ENCODE measurements around the gene IFI27.
"Not testable (repeated sequence)": the region's sequence is repeated elsewhere in the genome, so short reads cannot be mapped to it uniquely, and the experiment has no call there.

IFI27 gene

DNA sequence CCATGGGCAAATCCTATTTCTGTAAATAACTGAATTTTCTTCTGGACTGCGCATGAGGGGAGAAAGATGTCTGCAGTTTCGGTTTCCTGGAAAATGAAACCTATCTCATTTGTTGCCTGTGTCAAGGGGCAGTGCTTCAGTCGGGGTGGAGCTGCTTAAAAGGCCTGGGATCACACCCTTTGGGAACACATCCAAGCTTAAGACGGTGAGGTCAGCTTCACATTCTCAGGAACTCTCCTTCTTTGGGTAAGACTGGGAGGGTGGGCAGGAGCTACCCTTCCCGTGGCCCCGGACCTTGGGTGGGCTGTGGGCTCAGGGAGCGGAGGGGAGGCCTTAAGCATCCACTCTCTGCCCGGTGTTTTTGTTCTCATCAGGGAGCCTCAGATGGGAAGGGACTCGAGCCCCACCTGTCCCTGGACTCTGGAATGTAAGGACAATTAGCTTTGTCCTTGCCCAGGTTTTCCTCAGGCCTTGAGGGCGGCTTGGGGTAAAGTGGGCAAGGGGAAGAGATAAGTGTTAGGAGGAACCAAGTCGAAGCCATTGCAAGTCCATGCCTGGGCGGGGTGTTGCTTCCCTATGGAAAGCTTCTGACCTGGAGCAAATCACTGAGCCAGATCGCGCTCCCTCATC is at the start of gene IFI27:
Gene IFI27 (plus strand): TSS at position 185 of the 630 bp plus-strand sequence.
- DNase-seq, result no peak

DNA sequence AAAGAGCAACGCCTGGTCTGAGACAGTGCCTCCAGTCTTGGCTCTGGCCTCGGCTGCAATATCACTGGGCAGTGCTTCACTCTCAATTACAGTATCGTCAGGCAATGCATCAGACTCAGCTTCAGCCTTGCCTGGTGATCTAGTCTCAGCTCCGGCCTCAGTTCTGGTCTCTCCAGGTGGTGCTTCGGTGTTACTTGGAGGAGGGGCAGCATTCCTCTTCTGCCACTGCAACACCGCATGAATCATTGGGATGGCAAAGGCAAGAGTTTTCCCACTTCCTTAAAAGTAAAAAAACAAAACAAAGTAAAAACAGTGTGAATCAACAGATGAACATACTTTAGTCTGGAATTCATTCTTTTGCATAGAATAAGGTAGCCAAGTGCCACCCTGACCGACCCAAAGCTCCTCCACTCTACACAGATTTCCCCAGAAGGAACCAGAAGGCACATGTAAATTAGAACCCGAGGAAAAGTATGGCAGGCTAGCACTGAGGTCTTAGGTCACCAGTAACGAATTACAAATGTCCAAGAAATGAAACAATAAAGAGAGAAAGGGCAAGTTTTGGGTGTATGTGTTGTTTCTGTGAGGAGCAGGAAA is 48.1 kb upstream of the IFI27 start:
- DNase-seq, result no peak

DNA sequence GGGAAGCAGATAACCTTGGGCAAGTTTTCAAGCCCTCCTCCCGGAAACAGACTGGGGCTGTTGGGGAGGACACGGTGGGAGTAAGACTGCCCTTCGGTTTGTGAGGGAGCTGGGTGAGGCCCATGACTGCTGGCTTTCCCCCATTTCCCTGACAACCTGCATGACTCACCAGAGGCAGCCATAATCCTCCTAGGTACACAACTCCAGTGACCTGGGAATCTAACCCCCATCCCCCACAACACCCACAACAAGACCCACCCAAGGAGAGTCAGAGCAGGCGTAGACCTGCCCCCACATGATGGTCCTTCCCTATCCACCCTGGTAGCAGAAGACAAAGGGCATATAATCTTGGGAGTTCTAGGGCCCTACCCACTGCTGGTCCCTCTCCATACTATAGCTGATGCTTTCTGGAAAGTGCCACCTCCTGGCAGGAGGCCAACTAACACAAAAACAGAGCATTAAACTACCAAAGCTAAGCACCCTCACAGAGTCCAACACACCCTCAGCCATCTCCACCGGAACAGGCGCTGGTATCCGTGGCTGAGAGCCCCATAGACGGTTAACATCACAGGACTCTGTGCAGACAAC is 44.4 kb upstream of the IFI27 start:
- no peak for DNase-seq

DNA sequence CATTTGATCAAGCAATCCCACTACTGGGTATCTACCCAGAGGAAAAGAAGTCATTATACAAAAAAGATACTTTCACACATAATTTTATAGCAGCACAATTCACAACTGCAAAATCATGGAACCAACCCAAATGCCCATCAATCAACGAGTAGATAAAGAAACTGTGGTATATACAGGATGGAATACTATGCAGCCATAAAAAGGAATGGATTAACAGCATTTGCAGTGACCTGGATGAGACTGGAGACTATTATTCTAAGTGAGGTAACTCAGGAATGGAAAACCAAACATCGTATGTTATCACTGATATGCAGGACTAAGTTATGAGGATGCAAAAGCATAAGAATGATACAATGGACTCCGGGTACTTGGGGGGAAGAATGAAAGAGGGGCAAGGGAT is 38.5 kb upstream of the IFI27 start:
- not testable (repeated sequence) for DNase-seq

DNA sequence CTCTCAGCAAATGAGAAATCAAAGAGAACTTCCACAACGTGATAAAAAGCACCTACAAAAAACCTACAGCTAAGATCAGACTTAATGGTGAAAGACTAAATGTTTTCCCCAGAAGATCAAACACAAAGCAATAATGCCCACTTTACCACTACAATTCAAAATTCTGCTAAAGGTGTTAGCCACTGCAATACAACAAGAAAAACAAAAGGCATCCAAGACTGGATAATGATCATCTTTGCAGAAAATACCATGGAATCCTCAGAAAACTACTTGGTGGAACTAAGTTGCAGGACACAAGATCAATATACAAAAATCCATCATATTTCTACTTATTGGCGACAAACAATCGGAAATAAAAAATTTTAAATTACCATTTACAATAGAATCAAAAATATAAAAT is 36.0 kb upstream of the IFI27 start:
- no peak for DNase-seq

DNA sequence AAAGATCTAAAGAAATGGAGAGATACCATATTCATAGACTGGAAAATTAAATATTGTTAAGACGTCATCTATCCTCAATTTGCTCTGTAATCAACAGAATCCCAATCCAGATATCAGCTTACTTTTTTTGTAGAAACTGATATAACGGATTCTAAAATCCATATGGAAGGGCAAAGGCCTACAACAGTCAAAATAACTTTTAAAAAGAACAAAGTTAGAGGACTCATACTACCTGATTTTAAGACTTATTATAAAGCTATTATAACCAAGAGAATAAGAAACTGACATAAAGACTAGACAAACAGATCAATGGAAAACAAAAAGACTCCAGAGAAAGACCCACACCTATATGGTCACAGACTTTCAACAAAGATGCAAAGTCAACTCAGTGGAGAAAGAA is 35.5 kb upstream of the IFI27 start:
- DNase-seq, result no peak

DNA sequence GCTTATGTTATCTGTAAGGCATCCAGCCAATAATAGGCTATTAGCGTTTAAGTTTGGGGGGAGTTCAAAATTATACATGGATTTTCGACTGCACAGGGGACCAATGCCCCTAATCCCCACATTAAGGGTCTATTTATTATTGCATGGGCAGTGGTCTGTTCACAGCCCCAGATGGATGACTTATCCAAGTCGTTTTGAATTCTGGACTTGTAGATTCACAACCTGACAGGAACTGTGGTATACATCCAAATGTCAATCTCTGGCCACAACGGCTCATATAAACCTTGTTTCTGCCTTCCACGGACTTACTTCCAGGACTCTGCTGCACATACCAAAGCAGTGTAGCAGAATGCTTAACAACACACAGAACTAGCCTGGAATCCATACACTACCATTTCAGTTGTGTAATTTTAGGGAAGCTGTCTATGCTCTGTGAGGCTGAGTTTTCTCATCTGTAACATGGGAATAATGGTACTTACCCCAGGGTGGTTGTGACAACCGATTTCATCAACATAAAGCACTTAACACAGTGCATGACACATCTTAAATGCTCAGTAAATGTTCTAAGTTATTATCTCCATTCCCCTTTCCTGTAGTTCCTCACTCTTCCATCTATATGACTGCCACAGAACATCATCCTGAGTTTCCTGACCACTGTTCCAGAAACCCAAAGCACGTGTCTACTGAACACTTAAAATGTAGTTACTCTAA is 33.3 kb upstream of the IFI27 start:
- DNase-seq, result no peak

DNA sequence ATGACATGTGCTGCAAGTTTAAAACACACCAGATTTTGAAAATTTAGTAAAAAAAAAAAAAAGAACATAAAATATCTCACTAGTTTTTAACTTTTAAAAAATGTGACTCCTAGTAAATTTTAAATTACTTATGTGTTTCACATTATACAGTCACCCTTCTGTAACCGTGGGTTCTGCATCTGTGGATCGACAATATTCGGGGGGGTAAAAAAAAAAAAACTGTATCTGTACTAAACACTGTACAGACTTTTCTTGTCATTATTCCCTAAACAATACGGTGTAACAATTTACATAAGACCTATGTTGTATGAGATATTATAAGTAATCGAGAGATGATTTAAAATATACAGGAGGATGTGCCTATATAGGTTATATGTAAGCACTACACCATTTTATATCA is 32.7 kb upstream of the IFI27 start:
- DNase-seq, result no peak

DNA sequence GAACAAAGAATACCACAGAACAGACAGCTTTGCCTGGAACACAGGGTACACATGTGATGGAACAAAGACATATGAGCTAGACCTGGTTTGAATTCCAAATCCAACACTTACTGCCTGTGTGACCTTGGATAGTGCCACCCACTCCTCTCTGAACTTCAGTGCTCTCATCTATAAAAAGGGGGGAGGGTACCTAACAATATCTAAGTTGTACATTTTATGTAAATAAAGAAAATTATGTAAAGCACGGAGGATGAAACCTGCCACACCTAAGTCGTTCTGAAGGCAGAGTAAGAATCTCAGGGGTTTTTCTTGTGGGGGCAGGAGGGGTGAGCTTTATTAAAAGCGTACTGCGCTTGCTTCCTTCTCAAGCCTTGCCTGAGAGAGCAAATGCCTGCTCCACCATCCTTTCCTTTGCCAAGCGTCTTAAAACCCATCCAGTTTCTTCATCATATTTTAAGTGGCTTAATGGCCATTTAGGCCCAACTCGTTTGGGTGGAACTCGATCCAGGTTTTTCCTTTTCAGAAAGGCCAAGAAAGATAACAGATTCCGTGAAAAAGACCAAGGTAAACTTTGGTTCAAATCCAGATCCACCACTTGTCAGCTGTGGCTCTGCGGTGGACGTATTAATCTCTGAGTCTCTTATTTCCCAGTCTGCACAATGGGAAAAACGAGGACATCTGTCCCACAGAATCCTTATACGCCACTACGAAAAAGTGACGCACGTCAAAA is 30.5 kb upstream of the IFI27 start:
- DNase-seq, result peak in 2 of 6 experiments; percentile 31 to 58

DNA sequence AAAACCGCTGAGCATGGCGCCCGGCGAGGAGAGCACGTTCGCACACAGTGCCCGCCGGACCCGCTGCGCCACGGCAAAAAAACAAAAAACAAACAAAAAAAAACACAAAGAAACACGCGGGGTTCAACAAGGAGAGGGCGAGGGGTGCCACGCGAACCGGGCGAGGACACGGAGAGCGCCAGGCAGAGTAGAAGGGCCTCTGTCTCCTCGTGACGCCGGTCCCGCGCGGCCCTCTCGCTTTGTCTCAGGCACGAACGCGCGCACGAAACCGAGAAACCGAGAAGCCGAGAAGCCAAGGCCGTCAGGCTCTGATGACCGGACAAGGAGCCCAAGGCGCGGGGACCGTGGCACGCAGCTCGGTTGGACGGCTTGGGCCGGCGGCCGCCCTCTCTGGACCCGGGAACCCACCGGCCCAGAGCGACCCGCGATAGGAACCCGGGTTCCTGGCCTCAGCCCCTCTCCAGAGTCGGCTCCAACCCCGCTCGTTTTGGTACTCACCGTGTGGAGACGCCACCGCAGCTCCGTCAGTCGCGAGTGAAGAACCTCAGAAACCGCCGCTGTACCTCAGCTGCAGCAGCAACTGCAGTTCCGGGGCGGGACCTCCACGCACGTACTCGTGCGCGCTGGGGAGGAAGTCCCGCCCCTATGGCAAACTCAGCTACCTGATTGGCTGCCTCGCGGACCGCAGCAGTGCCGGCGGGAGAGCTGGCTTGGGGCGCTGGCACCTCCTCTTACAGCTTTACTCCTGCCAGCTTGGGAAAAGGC is 29.7 kb upstream of the IFI27 start, which contains the start of the genes DDX24 and IFI27L1:
Gene DDX24 (minus strand): TSS at position 582 of the 765 bp plus-strand sequence. CDS start 1,460 bp downstream, outside the sequence.
Gene IFI27L1 (plus strand): TSS at position 690 of the 765 bp plus-strand sequence. CDS start 15,628 bp downstream, outside the sequence.
- DNase-seq, result peak; percentile 91 to 96 (median 94)

DNA sequence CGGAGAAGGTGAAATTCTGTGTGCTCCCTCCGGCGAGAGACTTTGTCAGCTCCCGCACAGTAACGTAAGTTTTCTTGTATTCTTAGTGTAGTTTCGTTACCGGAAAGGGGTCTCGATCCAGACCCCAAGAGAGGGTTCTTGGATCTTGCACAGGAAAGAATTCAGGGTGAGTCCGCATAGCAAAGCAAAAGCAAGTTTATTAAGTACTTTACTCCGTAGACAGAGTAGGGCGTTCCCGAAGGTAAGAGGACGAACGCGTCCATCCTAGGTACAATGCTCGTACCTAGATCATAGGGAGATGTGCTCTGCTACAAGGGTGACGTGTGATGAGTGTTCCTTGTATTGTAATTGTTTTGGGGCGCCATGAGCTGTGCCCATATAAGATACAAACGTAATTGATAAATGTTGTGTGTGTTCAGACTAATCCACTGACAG is 29.1 kb upstream of the IFI27 start:
- DNase-seq, result no peak

DNA sequence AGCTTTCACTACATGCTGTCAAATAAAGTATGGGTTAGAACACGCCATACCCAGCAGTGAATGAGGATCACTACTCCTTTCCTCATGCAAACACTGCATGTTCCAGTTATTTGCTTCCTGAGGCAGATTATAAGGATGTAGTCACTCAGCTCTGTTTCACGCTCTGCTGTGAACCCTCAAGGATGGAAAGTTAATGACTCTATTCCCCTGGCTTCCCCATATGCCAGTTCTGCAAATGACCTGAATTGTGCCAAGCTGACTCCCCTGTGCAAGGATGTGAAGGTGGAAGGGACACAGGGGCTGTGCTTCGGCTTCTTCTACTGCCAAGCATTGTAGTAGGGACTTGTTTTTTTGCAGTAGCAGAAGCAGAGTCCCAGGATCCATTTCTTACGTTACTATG is 22.6 kb upstream of the IFI27 start:
- no peak for DNase-seq

DNA sequence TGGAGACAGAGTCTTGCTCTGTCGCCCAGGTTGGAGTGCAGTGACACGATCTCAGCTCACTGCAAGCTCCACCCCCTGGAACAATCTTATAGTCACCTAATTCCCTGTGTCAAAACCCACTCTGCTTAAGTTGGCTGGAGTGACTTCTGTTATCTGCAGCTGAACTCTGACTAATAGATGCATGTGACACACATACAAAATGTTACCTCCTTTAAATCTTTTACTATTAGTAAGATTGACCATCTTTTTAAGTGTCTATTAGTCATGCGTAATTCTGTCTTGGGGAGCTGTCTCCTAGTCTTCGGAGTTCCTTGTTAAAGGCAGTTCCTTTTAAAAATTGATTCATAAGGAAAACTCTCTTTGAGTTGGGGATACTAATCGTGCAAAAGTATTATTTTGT is 22.0 kb upstream of the IFI27 start:
- no peak for DNase-seq

DNA sequence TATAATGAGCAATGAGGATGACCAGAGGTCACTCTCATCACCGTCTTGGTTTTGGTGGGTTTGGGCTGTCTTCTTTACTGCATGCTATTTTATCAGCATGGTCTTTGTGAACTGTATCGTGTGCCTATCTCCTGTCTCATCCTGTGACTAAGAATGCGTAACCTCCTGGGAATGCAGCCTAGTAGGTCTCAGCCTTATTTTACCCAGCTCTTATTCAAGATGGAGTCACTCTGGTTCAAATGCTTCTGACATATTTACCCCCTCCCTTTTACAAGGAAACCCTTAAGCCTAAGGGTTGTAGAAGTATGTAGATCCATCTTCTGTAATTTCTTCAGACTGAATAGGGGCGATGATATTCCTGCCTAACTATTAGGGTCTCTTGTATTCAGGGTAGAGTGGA is 21.1 kb upstream of the IFI27 start:
- no peak for DNase-seq

DNA sequence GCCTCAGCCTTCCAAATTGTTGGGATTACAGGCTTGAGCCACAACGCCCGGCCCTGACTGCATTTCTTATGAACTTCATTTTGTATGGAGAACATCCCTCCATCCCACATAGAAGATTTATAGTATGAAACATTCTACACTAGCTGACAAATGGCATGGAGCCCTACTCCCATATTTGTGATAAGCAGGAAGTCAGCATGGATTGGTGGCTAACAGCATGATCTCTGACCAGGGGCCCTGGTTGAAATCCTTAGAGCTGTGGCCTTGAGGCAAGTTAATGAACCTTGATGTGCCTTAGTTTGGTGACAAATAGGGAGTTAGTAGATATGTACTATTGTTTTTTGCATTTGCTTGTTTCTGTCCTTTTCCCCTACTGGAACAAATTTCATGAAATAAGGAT is 17.1 kb upstream of the IFI27 start:
- DNase-seq, result no peak

DNA sequence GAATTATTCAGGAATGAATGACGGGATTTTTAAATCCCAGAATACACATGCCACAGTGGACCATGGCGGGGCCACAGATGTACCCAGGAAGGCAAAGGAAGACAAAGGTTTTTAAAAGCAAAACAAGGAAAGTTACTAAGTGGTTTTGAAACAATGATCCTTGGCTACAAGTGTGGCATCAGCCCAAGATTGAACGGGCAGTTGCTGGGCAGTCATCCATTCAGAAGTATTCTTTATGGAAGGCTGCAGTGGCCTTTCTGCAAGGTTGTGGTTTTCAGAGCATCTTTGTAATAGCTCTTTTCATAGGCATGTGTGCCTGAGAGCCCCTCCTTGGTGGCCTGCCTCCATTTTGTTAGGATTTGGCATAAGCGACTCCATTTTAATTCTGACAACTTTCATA is 13.4 kb upstream of the IFI27 start:
- DNase-seq, result no peak

DNA sequence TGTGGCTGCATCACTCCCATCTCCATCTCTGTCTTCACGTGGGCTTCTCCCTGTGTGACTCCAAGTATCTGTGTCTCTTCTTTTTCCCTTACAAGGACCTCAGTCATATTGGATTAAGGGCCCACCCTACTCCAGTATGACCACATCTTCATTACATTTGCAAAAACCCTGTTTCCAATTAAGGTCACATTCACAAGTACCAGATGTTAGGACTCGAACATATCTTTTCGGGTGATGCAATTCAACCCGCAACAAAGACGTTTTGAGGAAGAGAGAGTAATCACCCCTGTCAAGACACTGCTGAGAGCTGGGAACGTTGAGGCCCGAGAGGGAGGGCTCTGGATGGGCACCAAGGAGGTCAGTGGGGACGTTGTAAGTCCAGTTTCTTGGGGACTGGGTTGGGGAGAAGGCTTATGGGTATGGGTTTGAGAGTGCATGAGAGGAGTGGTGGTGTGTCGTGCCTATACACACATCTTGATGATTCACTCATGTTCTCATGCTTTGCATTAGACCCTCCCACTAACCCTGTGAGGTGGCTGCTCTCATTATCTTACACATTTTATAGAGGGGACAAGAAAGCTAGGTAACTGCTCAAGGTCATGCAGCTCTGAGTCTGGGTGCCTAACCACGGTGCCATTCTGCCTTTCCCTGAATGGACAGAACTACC is 12.1 kb upstream of the IFI27 start:
- DNase-seq, result no peak

DNA sequence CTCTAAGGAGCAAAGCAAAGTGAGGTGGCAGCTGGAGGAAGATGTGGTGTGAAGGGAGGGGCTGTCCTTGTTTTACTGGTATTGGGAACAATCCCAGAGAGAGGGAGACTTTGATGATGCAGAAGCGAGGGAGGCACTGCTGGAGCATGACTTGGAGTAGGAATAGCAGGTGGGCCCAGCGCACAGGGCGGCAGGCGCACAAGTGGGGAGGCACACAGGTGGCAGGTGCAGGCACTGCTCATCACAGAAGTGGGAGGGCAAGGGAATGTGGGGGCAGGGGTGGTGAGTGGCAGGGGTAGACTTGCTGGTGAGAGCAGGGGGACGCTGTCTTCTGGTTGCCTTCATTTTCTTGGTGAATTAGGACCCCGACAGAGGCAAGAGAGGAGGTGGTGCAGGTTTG is 11.5 kb upstream of the IFI27 start:
- no peak for DNase-seq

DNA sequence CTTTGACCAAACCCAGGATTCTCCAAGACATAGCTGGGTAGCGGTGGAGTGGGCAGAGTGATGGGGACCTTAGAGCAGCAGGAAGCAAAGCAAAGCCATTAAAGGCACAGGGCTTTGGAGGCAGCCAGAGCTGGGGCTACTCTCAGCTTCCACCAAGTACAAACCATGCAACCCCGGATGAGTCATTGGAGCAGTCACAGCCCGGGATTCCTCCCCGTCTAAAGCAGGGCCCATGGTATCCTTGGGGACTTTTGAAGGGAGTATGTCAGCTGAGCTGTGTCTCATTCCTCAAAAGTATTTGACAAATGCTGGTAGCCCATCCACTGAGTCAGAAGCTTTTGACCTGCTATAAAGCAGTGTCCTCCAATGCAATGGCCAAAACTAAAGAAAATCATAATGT is 9.7 kb upstream of the IFI27 start:
- no peak for DNase-seq

DNA sequence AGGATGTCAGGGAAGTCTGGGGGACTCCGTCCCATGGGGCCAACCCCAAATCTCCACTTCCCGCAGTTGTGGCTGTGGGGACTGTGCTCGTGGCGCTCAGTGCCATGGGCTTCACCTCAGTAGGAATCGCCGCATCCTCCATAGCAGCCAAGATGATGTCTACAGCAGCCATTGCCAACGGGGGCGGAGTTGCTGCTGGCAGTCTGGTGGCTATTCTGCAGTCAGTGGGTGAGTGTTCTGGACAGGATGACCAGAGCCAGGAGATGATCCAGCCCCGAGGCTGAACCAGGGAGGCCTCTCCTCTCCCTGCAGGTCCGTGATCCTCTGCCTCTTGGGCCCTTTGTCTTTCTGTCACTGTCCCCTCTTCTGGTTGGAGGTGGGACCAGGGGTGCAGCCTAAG is 8.8 kb upstream of the IFI27 start:
- no peak for DNase-seq

DNA sequence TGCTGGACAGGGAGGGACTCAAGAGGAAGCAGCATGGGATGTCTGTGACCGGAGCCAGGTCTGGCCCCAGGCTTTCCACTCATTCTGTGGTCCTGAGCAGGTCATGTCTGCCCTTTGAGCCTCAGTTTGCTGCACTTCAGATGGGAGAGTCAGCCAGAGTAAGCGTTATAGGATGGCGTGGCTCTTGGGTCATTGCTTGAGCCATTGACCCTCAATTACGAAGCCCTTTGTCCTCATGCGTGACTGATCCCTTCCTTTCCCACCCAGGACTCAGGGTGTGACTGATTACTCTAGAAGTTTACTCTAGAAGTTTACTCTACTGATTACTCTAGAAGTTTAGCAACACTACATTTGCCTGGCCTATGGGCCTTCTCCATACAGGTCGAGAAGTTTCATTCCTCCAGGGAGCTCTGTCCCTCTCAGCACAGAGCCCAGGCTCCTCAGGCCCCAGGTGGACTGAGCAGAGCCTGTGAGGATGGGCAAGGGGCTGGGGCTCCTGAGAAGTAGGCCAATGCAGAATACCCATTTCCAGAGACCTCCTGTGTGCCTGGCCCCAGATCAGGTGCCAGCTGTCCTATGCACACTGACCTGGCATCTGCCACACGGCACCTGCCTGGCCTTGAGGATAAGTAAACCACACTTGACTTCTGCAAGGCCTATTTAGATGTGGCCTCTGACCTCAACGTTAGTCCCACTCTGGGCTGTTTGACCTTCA is 7.6 kb upstream of the IFI27 start:
- no peak for DNase-seq

Measured in stimulated activated naive CD4-positive, alpha-beta T cell (primary cell).